HG03342 (cell line): ENCODE measurements around the gene ZYG11B.
A peak's percentile ranks its signal among the peaks of the same experiment; 100 is the strongest.
"Not testable (repeated sequence)": the region's sequence is repeated elsewhere in the genome, so short reads cannot be mapped to it uniquely, and the experiment has no call there.

ENCODE experiments used
- ATAC-seq: cut with Tn5 transposase; IDR thresholded peaks from one replicate; pipeline ENCODE4 v1.9.1; 2021; ENCODE audit warnings: mild to moderate bottlenecking, moderate library complexity; ENCODE audit not compliant: unreplicated experiment

Gene ZYG11B

GRCh38 chr1:52726265-52727113, at the start of gene ZYG11B:
Gene ZYG11B (plus strand): TSS chr1:52726453. CDS start chr1:52726654, 201 bp downstream.
- ATAC-seq, result peak; percentile 92

GRCh38 chr1:52677076-52677806, 49.0 kb upstream of the ZYG11B start:
- ATAC-seq, result no peak

- no peak for ATAC-seq
These were observed 47.2 kb upstream of the ZYG11B start for GRCh38 chr1:52679048-52679447.

GRCh38 chr1:52679498-52679897, 46.8 kb upstream of the ZYG11B start:
- ATAC-seq, result no peak

GRCh38 chr1:52680353-52680752, 45.9 kb upstream of the ZYG11B start:
- ATAC-seq, result no peak

- no peak for ATAC-seq
These were observed 45.1 kb upstream of the ZYG11B start for GRCh38 chr1:52681136-52681535.

GRCh38 chr1:52683367-52683940, 42.8 kb upstream of the ZYG11B start:
- no peak for ATAC-seq

GRCh38 chr1:52684545-52684944, 41.7 kb upstream of the ZYG11B start:
- ATAC-seq, result no peak

- ATAC-seq, result peak; percentile 89
These were observed 39.9 kb upstream of the ZYG11B start for GRCh38 chr1:52686261-52686751.

- no peak for ATAC-seq
These were observed 39.4 kb upstream of the ZYG11B start for GRCh38 chr1:52686830-52687229.

GRCh38 chr1:52691821-52692220, 34.4 kb upstream of the ZYG11B start:
- no peak for ATAC-seq

- no peak for ATAC-seq
These were observed 33.6 kb upstream of the ZYG11B start for GRCh38 chr1:52692697-52693096.

- not testable (repeated sequence) for ATAC-seq
These were observed 32.9 kb upstream of the ZYG11B start for GRCh38 chr1:52693351-52693750.

GRCh38 chr1:52693843-52694242, 32.4 kb upstream of the ZYG11B start:
- no peak for ATAC-seq

GRCh38 chr1:52695627-52696026, 30.6 kb upstream of the ZYG11B start:
- no peak for ATAC-seq

GRCh38 chr1:52697795-52698674, 28.2 kb upstream of the ZYG11B start, which contains the start of gene COA7:
Gene COA7 (minus strand): TSS chr1:52698347. CDS start chr1:52698326, 21 bp downstream.
- ATAC-seq, result peak; percentile 40

- ATAC-seq, result peak; percentile 91
These were observed 23.1 kb upstream of the ZYG11B start for GRCh38 chr1:52702886-52703787.

GRCh38 chr1:52706136-52706670, 20.1 kb upstream of the ZYG11B start:
- no peak for ATAC-seq
